ENCODE data around the gene AJAP1.
"Not testable (repeated sequence)": the region's sequence is repeated elsewhere in the genome, so short reads cannot be mapped to it uniquely, and the experiment has no call there.

The AJAP1 gene

GRCh38 chr1:4615138-4615470 is 39.3 kb upstream of the AJAP1 start:
- H3K4me3 ChIP-seq (ENCODE audit: low read length) = no peak overlapping the region
- DNase-seq (ENCODE audit: low read depth) = no peak
- TF ChIP-seq, protein P1, sequence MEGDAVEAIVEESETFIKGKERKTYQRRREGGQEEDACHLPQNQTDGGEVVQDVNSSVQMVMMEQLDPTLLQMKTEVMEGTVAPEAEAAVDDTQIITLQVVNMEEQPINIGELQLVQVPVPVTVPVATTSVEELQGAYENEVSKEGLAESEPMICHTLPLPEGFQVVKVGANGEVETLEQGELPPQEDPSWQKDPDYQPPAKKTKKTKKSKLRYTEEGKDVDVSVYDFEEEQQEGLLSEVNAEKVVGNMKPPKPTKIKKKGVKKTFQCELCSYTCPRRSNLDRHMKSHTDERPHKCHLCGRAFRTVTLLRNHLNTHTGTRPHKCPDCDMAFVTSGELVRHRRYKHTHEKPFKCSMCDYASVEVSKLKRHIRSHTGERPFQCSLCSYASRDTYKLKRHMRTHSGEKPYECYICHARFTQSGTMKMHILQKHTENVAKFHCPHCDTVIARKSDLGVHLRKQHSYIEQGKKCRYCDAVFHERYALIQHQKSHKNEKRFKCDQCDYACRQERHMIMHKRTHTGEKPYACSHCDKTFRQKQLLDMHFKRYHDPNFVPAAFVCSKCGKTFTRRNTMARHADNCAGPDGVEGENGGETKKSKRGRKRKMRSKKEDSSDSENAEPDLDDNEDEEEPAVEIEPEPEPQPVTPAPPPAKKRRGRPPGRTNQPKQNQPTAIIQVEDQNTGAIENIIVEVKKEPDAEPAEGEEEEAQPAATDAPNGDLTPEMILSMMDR (IDR thresholded peaks at IDR 0.05; ENCODE audit: insufficient read depth, low read depth, low read length, missing control alignments) = no peak

DNA sequence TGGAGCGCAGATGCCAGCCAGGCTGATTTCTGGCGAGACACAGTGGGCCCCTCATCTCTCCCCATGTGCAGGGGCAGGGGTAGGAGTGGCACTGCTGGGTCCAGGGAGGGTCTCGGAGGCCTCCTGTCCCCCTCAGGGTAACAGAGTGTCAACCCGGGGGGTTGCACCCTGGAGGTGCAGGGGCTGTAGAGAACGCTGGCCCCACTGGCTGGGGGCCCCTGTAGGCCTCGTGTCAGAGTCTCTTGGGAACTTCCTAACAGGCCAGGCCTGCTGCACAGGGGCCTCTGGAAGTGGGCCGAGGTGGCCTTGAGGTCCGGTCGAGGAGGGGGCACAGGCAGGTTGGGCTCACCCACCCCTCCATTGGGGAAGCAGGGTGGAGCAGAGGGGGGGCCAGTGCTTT is 38.9 kb upstream of the AJAP1 start:
- TF ChIP-seq, protein P1 (IDR thresholded peaks at IDR 0.05; ENCODE audit: insufficient read depth, low read depth, low read length, missing control alignments) = no peak
- no peak overlapping the region for H3K4me3 ChIP-seq (ENCODE audit: low read length)
- no peak for DNase-seq (ENCODE audit: low read depth)

GRCh38 chr1:4616831-4617465 is 37.5 kb upstream of the AJAP1 start:
- no peak overlapping the region for H3K4me3 ChIP-seq (ENCODE audit: low read length)
- TF ChIP-seq, protein P1 (IDR thresholded peaks at IDR 0.05; ENCODE audit: insufficient read depth, low read depth, low read length, missing control alignments) = no peak

DNA sequence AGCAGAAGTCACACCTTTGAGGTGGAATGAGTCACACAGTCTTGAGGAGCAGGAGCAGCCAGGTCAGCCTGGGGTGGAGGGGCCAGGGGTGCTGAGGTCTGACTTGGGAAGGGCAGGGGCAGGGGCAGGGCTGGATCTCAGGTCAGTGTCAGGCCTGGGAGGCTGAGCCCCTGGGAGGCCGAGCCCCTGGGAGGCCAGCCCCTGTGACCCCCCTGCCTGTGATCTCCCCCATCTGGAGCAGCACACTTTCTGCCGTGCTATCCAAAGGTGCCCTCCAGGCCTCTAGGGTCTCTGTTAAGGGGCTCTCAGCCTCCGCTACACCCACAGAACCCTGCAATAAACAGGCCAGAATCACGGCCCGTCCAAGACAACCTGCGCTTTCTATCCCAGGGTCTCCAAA is 36.9 kb upstream of the AJAP1 start:
- DNase-seq (ENCODE audit: low read depth) = no peak
- TF ChIP-seq, protein P1 (IDR thresholded peaks at IDR 0.05; ENCODE audit: insufficient read depth, low read depth, low read length, missing control alignments) = no peak
- no peak overlapping the region for H3K4me3 ChIP-seq (ENCODE audit: low read length)

More at GRCh38 chr1:4616831-4617465, 37.5 kb upstream of the AJAP1 start:
- no peak for DNase-seq (ENCODE audit: low read depth)

GRCh38 chr1:4618827-4619226 is 35.6 kb upstream of the AJAP1 start:
- not testable (repeated sequence) for H3K4me3 ChIP-seq (ENCODE audit: low read length); DNase-seq (ENCODE audit: low read depth)

DNA sequence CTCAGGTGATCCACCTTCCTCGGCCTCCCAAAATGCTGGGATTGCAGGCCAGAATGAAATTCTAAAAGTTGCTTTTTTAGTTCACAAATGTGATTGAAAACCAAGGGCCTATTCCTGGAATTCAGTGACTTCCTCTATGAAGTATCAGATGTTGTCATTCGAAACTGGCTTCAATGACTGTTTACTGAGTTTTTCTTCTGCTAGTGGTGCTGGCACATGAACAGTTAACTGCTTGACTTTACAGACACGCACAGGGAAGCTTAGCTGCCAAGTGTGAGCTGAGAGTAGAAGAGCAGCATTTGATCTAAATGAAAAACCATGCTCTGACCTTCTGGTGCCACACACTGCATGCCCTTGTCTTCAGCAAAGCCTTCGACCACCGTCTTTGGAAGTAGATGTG is 32.8 kb upstream of the AJAP1 start:
- no peak overlapping the region for H3K4me3 ChIP-seq (ENCODE audit: low read length)
- TF ChIP-seq, protein P1 (IDR thresholded peaks at IDR 0.05; ENCODE audit: insufficient read depth, low read depth, low read length, missing control alignments) = no peak
- DNase-seq (ENCODE audit: low read depth) = no peak

DNA sequence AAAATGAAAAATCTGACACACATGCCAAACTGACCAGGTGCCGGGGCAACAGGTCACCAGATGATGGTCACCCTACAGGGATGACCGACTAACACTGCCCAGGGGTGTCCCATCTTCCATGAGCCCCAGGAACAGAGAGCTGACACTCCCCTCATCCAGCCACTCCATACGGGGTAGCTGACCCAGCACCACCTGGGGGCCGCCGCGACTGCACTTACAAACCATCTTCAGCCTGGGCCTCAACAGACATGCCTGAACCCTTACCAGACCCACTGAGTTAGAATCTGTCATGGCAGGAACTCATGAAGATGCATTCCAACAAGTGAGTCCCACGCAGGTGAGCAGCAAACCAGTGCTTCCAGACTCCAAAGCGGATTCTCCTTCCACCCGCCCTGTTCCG is 31.6 kb upstream of the AJAP1 start:
- TF ChIP-seq, protein P1 (IDR thresholded peaks at IDR 0.05; ENCODE audit: insufficient read depth, low read depth, low read length, missing control alignments) = no peak
- no peak for DNase-seq (ENCODE audit: low read depth)
- no peak overlapping the region for H3K4me3 ChIP-seq (ENCODE audit: low read length)

Measured in epithelial cell of esophagus (primary cell).